Measurements from ENCODE around the gene LILRB3.

DNA sequence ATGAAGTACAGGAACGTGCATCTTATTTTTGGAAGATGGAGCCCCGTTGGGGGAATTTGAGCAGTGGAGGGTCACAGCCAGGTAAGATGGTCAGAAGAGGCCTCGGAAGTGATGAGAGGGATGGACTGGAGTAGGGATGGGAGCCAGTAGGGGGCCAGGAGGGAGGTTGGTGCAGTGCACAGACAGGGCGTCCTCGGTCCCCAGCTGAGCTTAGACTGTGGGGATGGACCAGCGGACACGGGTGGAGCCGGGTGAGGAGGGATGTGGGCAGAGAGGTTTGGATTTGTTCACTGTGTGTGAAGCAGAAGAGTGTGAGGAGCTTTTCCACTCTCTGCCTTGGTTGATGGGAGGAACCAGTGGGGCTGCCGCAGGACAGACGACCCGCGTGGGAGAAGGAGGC is 11.6 kb downstream of the LILRB3 start:
- TF ChIP-seq, protein P1, sequence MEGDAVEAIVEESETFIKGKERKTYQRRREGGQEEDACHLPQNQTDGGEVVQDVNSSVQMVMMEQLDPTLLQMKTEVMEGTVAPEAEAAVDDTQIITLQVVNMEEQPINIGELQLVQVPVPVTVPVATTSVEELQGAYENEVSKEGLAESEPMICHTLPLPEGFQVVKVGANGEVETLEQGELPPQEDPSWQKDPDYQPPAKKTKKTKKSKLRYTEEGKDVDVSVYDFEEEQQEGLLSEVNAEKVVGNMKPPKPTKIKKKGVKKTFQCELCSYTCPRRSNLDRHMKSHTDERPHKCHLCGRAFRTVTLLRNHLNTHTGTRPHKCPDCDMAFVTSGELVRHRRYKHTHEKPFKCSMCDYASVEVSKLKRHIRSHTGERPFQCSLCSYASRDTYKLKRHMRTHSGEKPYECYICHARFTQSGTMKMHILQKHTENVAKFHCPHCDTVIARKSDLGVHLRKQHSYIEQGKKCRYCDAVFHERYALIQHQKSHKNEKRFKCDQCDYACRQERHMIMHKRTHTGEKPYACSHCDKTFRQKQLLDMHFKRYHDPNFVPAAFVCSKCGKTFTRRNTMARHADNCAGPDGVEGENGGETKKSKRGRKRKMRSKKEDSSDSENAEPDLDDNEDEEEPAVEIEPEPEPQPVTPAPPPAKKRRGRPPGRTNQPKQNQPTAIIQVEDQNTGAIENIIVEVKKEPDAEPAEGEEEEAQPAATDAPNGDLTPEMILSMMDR (IDR thresholded peaks at IDR 0.05; ENCODE audit: poor library complexity) = no peak
- TF ChIP-seq EZH2phosphoT487 (IDR thresholded peaks at IDR 0.05; ENCODE audit: low read depth, severe bottlenecking, unreplicated experiment) (no peak), EZH2 (IDR thresholded peaks at IDR 0.05; ENCODE audit: borderline replicate concordance) (no peak)
